ENCODE data around the gene CATSPERD.
A peak's percentile ranks its signal among the peaks of the same experiment; 100 is the strongest.

The CATSPERD gene

DNA sequence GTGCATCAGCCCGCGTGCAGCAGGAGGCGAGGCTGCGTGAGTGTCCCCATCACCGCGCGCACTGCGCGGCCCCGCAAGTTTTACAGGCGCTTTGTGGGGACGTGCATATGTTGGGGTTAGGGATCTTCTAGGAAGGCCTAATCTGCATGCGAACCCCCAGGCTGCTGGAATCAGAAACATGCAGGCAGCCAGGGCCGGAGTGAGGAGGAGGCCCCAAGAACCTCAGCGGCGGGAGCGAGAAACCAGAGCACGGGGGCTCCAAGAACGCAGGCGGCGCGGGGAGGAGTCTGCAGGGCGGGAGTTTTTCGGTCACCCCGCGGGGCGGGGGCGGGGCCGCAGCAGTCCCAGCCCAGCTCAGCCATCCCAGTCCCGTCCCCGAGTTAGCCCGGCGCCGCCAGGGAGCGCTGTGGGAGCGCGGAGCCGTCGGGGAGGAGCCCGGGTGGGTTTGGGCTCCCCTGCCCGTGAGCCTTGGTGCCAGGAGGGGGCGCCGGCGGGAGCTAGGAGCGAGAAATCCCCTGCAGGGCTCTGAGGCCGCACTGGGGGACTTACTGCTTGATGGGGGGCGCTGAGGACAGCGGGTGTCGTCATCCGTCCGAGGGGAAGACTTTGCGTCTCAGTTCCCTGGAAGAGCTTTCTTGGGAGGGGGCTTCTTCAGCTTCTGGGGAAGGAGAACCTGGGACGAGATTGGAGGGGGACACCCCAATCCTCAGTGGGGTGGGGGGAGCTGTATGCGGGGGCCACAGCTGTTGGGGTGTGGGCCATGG lies 83.5 kb downstream of the CATSPERD start:
- H3K4me3 ChIP-seq (ENCODE audit: low read depth, low read length) = peak overlapping the region; percentile 40
- TF ChIP-seq, protein P1, sequence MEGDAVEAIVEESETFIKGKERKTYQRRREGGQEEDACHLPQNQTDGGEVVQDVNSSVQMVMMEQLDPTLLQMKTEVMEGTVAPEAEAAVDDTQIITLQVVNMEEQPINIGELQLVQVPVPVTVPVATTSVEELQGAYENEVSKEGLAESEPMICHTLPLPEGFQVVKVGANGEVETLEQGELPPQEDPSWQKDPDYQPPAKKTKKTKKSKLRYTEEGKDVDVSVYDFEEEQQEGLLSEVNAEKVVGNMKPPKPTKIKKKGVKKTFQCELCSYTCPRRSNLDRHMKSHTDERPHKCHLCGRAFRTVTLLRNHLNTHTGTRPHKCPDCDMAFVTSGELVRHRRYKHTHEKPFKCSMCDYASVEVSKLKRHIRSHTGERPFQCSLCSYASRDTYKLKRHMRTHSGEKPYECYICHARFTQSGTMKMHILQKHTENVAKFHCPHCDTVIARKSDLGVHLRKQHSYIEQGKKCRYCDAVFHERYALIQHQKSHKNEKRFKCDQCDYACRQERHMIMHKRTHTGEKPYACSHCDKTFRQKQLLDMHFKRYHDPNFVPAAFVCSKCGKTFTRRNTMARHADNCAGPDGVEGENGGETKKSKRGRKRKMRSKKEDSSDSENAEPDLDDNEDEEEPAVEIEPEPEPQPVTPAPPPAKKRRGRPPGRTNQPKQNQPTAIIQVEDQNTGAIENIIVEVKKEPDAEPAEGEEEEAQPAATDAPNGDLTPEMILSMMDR (IDR thresholded peaks at IDR 0.05; ENCODE audit: low read depth, low read length) = peak; percentile 99

DNA sequence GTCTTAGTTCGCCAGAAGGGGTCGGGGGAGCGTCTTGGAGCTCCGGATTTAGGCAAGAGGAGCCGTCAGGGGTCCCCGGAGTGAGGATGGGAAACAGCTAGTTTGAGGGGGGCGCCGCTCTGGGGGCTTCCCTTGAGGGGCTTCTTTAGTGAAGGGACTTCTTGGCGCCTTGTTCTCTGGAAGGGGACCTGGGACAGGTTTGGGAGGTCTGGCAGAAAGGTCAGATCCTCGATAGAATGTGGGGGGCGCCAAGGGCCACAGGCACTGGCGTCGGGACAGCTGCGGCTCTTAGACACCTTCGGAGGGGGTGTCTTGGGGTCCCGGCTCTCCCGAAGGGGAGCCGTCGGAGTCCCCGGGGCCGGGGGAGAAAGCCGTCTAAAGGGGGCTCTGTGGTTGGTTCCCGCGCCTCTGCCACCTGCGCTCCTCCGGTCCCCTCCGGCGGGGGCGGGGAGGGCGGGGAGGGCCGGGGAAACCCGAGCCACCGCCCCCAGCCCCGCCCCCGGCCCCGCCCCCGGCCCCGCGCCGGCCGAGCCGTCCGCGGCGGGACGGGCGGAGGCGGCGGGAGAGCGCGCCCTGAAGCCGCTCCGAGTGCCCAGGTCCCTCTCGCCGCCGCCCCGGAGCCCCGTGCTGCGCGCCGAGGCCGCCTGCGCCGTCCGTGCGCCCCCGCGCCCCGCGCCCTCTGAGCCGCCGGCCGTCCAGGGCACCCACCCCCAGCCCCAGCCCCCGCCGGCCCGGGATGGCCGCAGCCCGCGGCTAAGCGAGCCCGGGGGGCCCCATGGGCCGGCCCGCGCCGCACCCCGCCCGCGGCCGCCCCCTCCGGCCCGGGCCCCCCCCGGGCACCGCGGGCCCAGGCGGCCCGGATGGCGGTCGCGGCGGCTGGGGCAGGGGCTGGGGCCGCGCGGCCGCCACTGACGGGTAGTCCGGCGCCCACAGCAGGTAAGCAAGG lies 84.4 kb downstream of the CATSPERD start, which contains the start of gene NRTN:
NRTN (plus strand) TSS at position 552 of the 946 bp plus-strand sequence. CDS start 19,099 bp downstream, outside the sequence.
- TF ChIP-seq, protein P1 (IDR thresholded peaks at IDR 0.05; ENCODE audit: low read depth, low read length) = no peak
- H3K4me3 ChIP-seq (ENCODE audit: low read depth, low read length) = peak within 1 kb of the TSS; percentile 53

DNA sequence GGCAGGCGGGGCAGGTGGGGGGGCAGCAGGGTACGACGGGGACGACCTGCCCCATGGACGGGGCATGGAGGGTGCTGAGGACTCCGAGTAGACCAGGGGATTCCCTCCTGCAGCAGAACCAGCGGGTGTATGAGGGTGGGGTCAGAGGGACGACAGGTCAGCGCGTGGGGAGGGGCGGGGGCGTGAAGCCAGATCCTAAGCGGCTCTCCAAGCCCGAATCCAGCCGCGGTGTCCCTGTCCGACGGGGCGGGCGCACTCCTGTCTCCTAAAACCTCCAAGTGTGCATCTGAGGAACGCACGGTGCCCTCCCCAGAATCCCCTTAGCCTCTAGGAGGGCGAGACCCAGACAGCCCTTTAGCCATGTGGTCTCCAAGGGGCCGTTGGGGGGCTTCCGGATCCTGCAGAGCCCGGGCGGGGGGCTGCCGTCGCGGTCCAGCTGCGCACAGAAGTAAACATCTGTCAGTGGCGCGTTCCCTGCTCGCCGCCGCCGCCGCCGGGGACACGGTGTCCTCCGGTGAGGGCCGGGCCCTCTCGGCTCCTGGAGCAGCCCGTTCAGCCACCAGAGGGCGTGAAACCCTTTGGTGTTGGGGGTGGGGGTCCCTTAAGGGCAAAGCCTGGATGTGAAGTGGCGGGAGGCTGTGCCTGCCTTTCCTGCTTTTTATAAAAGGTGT lies 85.2 kb downstream of the CATSPERD start:
- TF ChIP-seq, protein P1 (IDR thresholded peaks at IDR 0.05; ENCODE audit: low read depth, low read length) = peak; percentile 70
- H3K4me3 ChIP-seq (ENCODE audit: low read depth, low read length) = peak overlapping the region; percentile 53

DNA sequence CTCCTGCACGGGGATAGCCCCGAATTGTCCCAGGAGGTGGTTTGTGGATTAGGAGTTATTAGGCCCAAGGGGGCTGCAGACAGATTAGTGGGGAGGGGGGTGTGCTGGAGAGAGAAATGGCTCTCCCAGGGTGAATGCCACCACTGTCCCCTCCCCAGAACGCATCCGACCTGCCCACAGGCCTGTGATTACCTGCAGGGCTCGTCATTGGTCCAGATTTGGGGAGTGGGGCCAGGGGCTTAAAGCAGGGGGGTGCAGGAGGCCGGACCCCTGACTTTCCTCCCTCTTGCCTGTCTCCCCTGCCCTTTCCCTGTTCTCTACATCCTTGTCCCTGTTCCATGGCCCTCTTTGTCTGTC lies 85.7 kb downstream of the CATSPERD start:
- TF ChIP-seq, protein P1 (IDR thresholded peaks at IDR 0.05; ENCODE audit: low read depth, low read length) = no peak
- H3K4me3 ChIP-seq (ENCODE audit: low read depth, low read length) = peak overlapping the region; percentile 53

- TF ChIP-seq, protein P1 (IDR thresholded peaks at IDR 0.05; ENCODE audit: low read depth, low read length) = no peak
- H3K4me3 ChIP-seq (ENCODE audit: low read depth, low read length) = no peak overlapping the region
Observed at GRCh38 chr19:5806905-5807304, 86.5 kb downstream of the CATSPERD start.

DNA sequence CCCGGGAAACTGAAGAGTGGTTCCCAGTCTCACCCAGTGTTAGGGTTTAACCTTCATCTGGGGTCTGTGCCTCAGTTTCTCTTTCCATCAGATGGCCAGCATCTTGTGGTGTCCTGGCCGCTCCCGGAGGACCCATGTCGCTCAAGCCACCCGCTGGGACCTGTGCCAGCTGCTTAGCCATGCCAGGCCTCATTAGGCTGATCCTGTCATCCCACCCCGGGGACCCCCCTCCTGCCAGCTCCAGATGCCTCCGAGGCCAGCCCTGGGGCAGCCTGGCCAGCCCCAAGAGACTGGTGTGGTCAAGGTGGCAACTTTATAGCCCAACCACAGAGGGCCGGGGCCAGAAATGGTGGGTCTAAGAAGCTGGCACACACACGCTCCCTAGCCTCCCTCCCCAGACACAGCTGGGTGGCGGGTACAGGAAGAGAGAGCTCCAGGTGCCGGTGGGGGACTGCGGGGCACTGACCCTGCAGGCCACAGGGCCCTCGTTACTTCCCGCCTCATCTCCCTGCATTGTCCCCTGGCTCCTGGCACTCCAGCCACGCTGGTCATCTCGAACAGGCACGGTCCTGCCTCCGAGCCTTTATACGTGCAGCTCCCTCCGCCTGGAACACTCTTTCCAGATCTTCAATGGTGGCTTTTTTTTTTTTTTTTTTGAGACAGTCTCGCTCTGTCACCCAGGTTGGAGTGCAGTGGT lies 87.8 kb downstream of the CATSPERD start:
- TF ChIP-seq, protein P1 (IDR thresholded peaks at IDR 0.05; ENCODE audit: low read depth, low read length) = no peak
- no peak overlapping the region for H3K4me3 ChIP-seq (ENCODE audit: low read depth, low read length)
